ENCODE data around the gene OR2B2.
"Not testable (repeated sequence)": the region's sequence is repeated elsewhere in the genome, so short reads cannot be mapped to it uniquely, and the experiment has no call there.

OR2B2 gene

GRCh38 chr6:27911956-27912446 lies at the start of gene OR2B2:
TSS of gene OR2B2 (minus strand) at chr6:27912396. CDS start at chr6:27912319, 77 bp downstream.
- Mint-ChIP-seq H3K36me3 (no peaks in the 10 kb centered on the region), H3K4me3 (no peak within 1 kb of the TSS), H3K4me1 (no peaks in the 10 kb centered on the region), H3K9me3 (no peaks in the 10 kb centered on the region), H3K27ac (no peak within 1 kb of the TSS)
- no peak for DNase-seq (ENCODE audit: low spot score in 2 of 2)
- ATAC-seq = no peak

DNA sequence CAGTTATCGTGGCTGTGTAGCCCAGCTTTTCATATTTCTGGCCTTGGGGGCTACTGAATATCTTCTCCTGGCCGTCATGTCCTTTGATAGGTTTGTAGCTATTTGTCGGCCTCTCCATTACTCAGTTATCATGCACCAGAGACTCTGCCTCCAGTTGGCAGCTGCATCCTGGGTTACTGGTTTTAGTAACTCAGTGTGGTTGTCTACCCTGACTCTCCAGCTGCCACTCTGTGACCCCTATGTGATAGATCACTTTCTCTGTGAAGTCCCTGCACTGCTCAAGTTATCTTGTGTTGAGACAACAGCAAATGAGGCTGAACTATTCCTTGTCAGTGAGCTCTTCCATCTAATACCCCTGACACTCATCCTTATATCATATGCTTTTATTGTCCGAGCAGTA lies 45.3 kb upstream of the OR2B2 start:
- DNase-seq (ENCODE audit: low spot score in 2 of 2) (no peak), ATAC-seq (no peak)
- H3K9me3 Mint-ChIP-seq = no peaks in the 10 kb centered on the region
- no peak overlapping the region for H3K27ac Mint-ChIP-seq
- H3K4me3 Mint-ChIP-seq = no peak overlapping the region
- no peaks in the 10 kb centered on the region for H3K4me1 Mint-ChIP-seq
- no peaks in the 10 kb centered on the region for H3K36me3 Mint-ChIP-seq

- H3K9me3 Mint-ChIP-seq = no peaks in the 10 kb centered on the region
- no peaks in the 10 kb centered on the region for H3K36me3 Mint-ChIP-seq
- H3K4me3 Mint-ChIP-seq = no peak within 1 kb of the TSS
- ATAC-seq (no peak), DNase-seq (ENCODE audit: low spot score in 2 of 2) (no peak)
- no peaks in the 10 kb centered on the region for H3K4me1 Mint-ChIP-seq
- no peak within 1 kb of the TSS for H3K27ac Mint-ChIP-seq
Observed at GRCh38 chr6:27956941-27957340, 44.7 kb upstream of the OR2B2 start, which contains the start of gene OR2B6. TSS of gene OR2B6 (plus strand) at chr6:27957241. CDS start at chr6:27957241, 0 bp downstream.

GRCh38 chr6:27951040-27951439 lies 38.8 kb upstream of the OR2B2 start:
- no peak overlapping the region for H3K27ac Mint-ChIP-seq
- H3K4me1 Mint-ChIP-seq = no peaks in the 10 kb centered on the region
- no peak overlapping the region for H3K4me3 Mint-ChIP-seq
- DNase-seq (ENCODE audit: low spot score in 2 of 2) = no peak
- ATAC-seq = no peak
- no peaks in the 10 kb centered on the region for H3K36me3 Mint-ChIP-seq
- H3K9me3 Mint-ChIP-seq = no peaks in the 10 kb centered on the region

DNA sequence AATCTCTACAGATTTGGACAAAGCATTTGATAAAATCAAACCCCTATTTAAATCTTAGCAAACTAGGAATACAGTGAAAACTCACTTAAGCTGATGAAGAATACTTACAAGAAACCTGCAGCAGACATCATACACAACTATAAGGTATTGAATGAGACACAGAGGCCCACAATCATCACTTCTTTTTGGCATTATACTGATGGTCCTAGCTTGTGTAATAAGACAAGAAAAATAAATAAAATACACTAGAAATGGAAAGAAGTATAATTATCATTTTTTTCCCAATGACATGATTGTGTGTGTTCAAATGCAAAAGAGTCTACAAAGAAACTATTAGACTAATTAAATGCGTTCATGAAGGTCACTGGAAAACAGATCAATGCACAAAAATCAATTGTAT lies 36.0 kb upstream of the OR2B2 start:
- ATAC-seq (no peak), DNase-seq (ENCODE audit: low spot score in 2 of 2) (no peak)
- H3K4me3 Mint-ChIP-seq = no peak overlapping the region
- H3K4me1 Mint-ChIP-seq = no peaks in the 10 kb centered on the region
- no peaks in the 10 kb centered on the region for H3K36me3 Mint-ChIP-seq
- no peaks in the 10 kb centered on the region for H3K9me3 Mint-ChIP-seq
- H3K27ac Mint-ChIP-seq = no peak overlapping the region

- not testable (repeated sequence) for H3K4me1 Mint-ChIP-seq; ATAC-seq; H3K36me3 Mint-ChIP-seq; H3K27ac Mint-ChIP-seq; DNase-seq (ENCODE audit: low spot score in 2 of 2); H3K4me3 Mint-ChIP-seq; H3K9me3 Mint-ChIP-seq
Observed at GRCh38 chr6:27943072-27943471, 30.9 kb upstream of the OR2B2 start.

DNA sequence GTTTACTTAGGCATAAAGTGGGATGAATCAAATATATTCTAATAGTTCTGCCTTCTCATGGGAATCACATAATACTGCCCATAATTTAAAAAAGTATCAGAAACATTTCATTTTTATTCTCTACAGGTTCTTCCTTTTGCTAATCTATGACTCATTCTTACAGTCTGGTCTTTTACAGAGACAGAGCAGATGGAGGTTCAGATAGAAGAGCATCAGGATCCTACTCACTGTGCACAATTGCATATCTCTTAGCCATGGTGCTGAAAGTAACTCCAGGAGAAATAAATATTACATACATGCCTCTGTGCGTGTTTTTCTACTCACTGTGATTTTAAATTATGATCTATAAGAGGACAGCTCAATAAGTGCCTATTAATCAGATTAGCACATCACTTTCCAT lies 28.6 kb upstream of the OR2B2 start:
- H3K36me3 Mint-ChIP-seq = no peaks in the 10 kb centered on the region
- ATAC-seq (no peak), DNase-seq (ENCODE audit: low spot score in 2 of 2) (no peak)
- H3K4me3 Mint-ChIP-seq = no peak overlapping the region
- no peak overlapping the region for H3K27ac Mint-ChIP-seq
- H3K4me1 Mint-ChIP-seq = no peaks in the 10 kb centered on the region
- no peaks in the 10 kb centered on the region for H3K9me3 Mint-ChIP-seq

- Mint-ChIP-seq H3K36me3 (no peaks in the 10 kb centered on the region), H3K4me3 (no peak overlapping the region), H3K9me3 (peaks cover 4% of the 10 kb centered on the region), H3K27ac (no peak overlapping the region), H3K4me1 (no peaks in the 10 kb centered on the region)
- no peak for ATAC-seq
- no peak for DNase-seq (ENCODE audit: low spot score in 2 of 2)
Observed at GRCh38 chr6:27931209-27931608, 19.0 kb upstream of the OR2B2 start.

- ATAC-seq; H3K9me3 Mint-ChIP-seq; H3K4me1 Mint-ChIP-seq; H3K36me3 Mint-ChIP-seq; DNase-seq (ENCODE audit: low spot score in 2 of 2); H3K4me3 Mint-ChIP-seq; H3K27ac Mint-ChIP-seq: not testable (repeated sequence)
Observed at GRCh38 chr6:27929930-27930329, 17.7 kb upstream of the OR2B2 start.

- not testable (repeated sequence) for DNase-seq (ENCODE audit: low spot score in 2 of 2); H3K4me1 Mint-ChIP-seq; H3K27ac Mint-ChIP-seq; H3K4me3 Mint-ChIP-seq; H3K9me3 Mint-ChIP-seq; ATAC-seq; H3K36me3 Mint-ChIP-seq
Observed at GRCh38 chr6:27928041-27928440, 15.8 kb upstream of the OR2B2 start.

GRCh38 chr6:27924179-27924578 lies 12.0 kb upstream of the OR2B2 start:
- no peak for DNase-seq (ENCODE audit: low spot score in 2 of 2)
- H3K4me3 Mint-ChIP-seq = no peak overlapping the region

GRCh38 chr6:27922949-27923348 lies 10.8 kb upstream of the OR2B2 start:
- no peak overlapping the region for H3K4me3 Mint-ChIP-seq
- no peaks in the 10 kb centered on the region for H3K9me3 Mint-ChIP-seq
- H3K27ac Mint-ChIP-seq = no peak overlapping the region
- no peaks in the 10 kb centered on the region for H3K4me1 Mint-ChIP-seq
- ATAC-seq (no peak), DNase-seq (ENCODE audit: low spot score in 2 of 2) (no peak)
- H3K36me3 Mint-ChIP-seq = no peaks in the 10 kb centered on the region

More at GRCh38 chr6:27924179-27924578, 12.0 kb upstream of the OR2B2 start:
- Mint-ChIP-seq H3K9me3 (no peaks in the 10 kb centered on the region), H3K36me3 (no peaks in the 10 kb centered on the region), H3K27ac (no peak overlapping the region), H3K4me1 (no peaks in the 10 kb centered on the region)
- ATAC-seq = no peak

DNA sequence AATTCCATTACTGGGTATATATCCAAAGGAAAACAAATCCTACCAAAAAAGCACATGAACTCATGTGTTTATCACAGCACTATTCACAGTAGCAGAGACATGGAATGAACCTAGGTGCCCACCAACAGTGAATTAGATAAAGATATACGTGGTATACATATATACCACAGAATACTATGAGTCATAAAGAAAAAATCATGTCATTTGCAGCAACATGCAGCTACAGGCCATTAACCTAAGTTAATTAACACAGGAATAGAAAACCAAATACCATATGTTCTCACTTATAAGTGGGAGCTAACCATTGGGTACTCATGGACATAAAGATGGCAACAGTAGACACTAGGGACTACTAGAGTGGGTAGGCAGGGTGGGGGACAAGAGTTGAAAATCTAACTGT lies 4.2 kb downstream of the OR2B2 start:
- H3K27ac Mint-ChIP-seq = no peak overlapping the region
- peaks cover 4% of the 10 kb centered on the region for H3K36me3 Mint-ChIP-seq
- ATAC-seq (peak; percentile 69), DNase-seq (ENCODE audit: low spot score in 2 of 2) (no peak)
- H3K9me3 Mint-ChIP-seq = no peaks in the 10 kb centered on the region
- H3K4me3 Mint-ChIP-seq = no peak overlapping the region
- H3K4me1 Mint-ChIP-seq = peaks cover under 1% of the 10 kb centered on the region

DNA sequence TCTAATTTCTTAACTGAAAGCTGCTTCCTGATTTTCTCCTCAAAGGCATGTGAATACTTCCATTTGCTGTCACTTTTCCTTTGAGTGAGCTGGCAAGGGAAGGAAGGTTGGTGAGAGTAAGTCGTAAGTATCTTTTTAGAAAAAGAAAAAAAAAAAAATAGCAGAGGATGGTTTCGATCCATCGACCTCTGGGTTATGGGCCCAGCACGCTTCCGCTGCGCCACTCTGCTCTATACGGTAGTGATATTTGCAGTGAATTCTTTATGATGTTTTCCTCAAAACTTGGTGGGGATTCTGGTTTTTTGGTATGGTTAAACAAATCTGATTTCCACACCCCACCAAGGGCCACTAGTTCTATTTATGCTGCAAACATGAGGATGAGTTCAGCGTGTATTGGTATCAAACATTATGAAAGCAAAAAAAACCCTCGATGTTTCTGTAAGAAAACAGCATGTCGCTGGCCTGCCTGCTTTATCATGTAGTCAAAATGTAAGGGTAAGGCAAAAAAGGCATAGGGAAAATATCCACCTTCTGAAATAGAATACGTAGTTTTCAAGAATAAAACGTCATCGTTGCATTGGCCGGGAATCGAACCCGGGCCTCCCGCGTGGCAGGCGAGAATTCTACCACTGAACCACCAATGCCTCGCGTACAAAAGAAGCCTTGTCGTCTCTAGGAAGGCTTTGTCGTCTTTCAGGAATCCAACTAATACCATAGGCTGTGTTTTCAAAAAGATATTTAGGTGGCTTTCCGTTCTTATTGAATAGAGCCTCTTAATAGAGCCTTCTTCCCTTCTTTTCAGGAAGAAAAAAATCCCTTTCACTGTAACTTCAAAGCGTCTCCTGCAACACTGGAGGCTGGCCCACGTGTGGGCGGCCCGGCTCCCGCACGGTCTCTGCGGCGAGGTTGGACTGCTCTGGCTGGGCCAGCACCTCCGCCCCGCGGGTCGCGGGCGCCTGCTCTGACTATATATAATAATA lies 9.6 kb downstream of the OR2B2 start:
- Mint-ChIP-seq H3K9me3 (no peaks in the 10 kb centered on the region), H3K4me1 (peaks cover 10% of the 10 kb centered on the region), H3K27ac (peak overlapping the region; percentile 100), H3K36me3 (peaks cover 24% of the 10 kb centered on the region), H3K4me3 (peak overlapping the region; percentile 71)
- DNase-seq (ENCODE audit: low spot score in 2 of 2) (peak; percentile 89 to 96), ATAC-seq (peak; percentile 92)

- Mint-ChIP-seq H3K4me1 (peaks cover 10% of the 10 kb centered on the region), H3K36me3 (peaks cover 24% of the 10 kb centered on the region), H3K27ac (peak overlapping the region; percentile 100), H3K9me3 (no peaks in the 10 kb centered on the region), H3K4me3 (peak overlapping the region; percentile 71)
- DNase-seq (ENCODE audit: low spot score in 2 of 2) (no peak), ATAC-seq (no peak)
Observed at GRCh38 chr6:27901801-27902200, 10.4 kb downstream of the OR2B2 start.

GRCh38 chr6:27900197-27900596 lies 12.0 kb downstream of the OR2B2 start:
- ATAC-seq; H3K9me3 Mint-ChIP-seq; H3K4me3 Mint-ChIP-seq; DNase-seq (ENCODE audit: low spot score in 2 of 2); H3K27ac Mint-ChIP-seq: not testable (repeated sequence)
- peaks cover 10% of the 10 kb centered on the region for H3K4me1 Mint-ChIP-seq
- peaks cover 24% of the 10 kb centered on the region for H3K36me3 Mint-ChIP-seq
